ENCODE measurements around the gene OR2Z1.

- TF ChIP-seq TAF1 (IDR thresholded peaks at IDR 0.05; ENCODE audit: low read depth) (no peak), CEBPB (IDR thresholded peaks at IDR 0.05) (no peak), CREB1 (IDR thresholded peaks at IDR 0.05; ENCODE audit: low read depth) (no peak), REST (IDR thresholded peaks at IDR 0.05; ENCODE audit: low read depth) (no peak), YY1 (IDR thresholded peaks at IDR 0.05; ENCODE audit: low read depth) (no peak), RAD21 (IDR thresholded peaks at IDR 0.05; ENCODE audit: low read depth) (no peak), TCF12 (IDR thresholded peaks at IDR 0.05; ENCODE audit: low read depth) (no peak), EP300 (IDR thresholded peaks at IDR 0.05; ENCODE audit: borderline replicate concordance) (no peak), USF1 (IDR thresholded peaks at IDR 0.05) (no peak)
Observed at GRCh38 chr19:8722032-8722431, 598 bp downstream of the OR2Z1 start.
